H54 (cell line): ENCODE data around the gene SLC22A3.
"Not testable (repeated sequence)": the region's sequence is repeated elsewhere in the genome, so short reads cannot be mapped to it uniquely, and the experiment has no call there.

ENCODE experiments used
- DNase-seq: peaks from one replicate; pipeline ENCODE4 v3.0.0; 2011; ENCODE audit warnings: low spot score, mixed read lengths; ENCODE audit not compliant: insufficient read length
- FAIRE-seq: peaks from 3 replicates; lab custom pipeline; 2011; peaks lifted over from hg19 to GRCh38; lab: Jason Lieb, UNC
- POLR2A ChIP-seq: IDR thresholded peaks from 2 replicates; pipeline ENCODE4 v1.6.1; 2011; ENCODE audit warnings: low read depth, mild to moderate bottlenecking, low read length

SLC22A3 gene

GRCh38 chr6:160348223-160349019, at the start of gene SLC22A3:
Gene SLC22A3 (plus strand): TSS chr6:160348378. CDS start chr6:160348420, 42 bp downstream.
- TF ChIP-seq POLR2A = no peak
- FAIRE-seq (no peak), DNase-seq (no peak)

- DNase-seq (no peak), FAIRE-seq (no peak)
- no peak for TF ChIP-seq POLR2A
Observed at GRCh38 chr6:160299559-160299958, 48.6 kb upstream of the SLC22A3 start.

GRCh38 chr6:160300076-160300695, 48.0 kb upstream of the SLC22A3 start:
- DNase-seq (no peak), FAIRE-seq (no peak)
- no peak for TF ChIP-seq POLR2A

GRCh38 chr6:160301339-160301738, 46.8 kb upstream of the SLC22A3 start:
- no peak for FAIRE-seq
- no peak for TF ChIP-seq POLR2A
- DNase-seq = no peak

GRCh38 chr6:160302431-160303082, 45.6 kb upstream of the SLC22A3 start:
- not testable (repeated sequence) for DNase-seq, FAIRE-seq

GRCh38 chr6:160303806-160304205, 44.4 kb upstream of the SLC22A3 start:
- DNase-seq = no peak
- TF ChIP-seq POLR2A = no peak

GRCh38 chr6:160305926-160306713, 42.1 kb upstream of the SLC22A3 start:
- DNase-seq (no peak), FAIRE-seq (no peak)
- no peak for TF ChIP-seq POLR2A

More at GRCh38 chr6:160303806-160304205, 44.4 kb upstream of the SLC22A3 start:
- no peak for FAIRE-seq

GRCh38 chr6:160309718-160310117, 38.5 kb upstream of the SLC22A3 start:
- FAIRE-seq = no peak
- no peak for TF ChIP-seq POLR2A
- DNase-seq = no peak

GRCh38 chr6:160312900-160313299, 35.3 kb upstream of the SLC22A3 start:
- DNase-seq (no peak), FAIRE-seq (no peak)
- no peak for TF ChIP-seq POLR2A

GRCh38 chr6:160315310-160315709, 32.9 kb upstream of the SLC22A3 start:
- DNase-seq (no peak), FAIRE-seq (no peak)
- no peak for TF ChIP-seq POLR2A

GRCh38 chr6:160316261-160316660, 31.9 kb upstream of the SLC22A3 start:
- DNase-seq = no peak
- no peak for FAIRE-seq
- no peak for TF ChIP-seq POLR2A

- TF ChIP-seq POLR2A = no peak
- DNase-seq = no peak
- FAIRE-seq = no peak
Observed at GRCh38 chr6:160319246-160319645, 28.9 kb upstream of the SLC22A3 start.

- no peak for TF ChIP-seq POLR2A
- DNase-seq = no peak
- no peak for FAIRE-seq
Observed at GRCh38 chr6:160321729-160322505, 26.3 kb upstream of the SLC22A3 start.

GRCh38 chr6:160327981-160328380, 20.2 kb upstream of the SLC22A3 start:
- no peak for TF ChIP-seq POLR2A
- DNase-seq (no peak), FAIRE-seq (no peak)
